Dedifferentiated amniotic fluid mesenchymal stem cell (primary cell): ENCODE results near the gene SLC6A8.
"Not testable (repeated sequence)": the region's sequence is repeated elsewhere in the genome, so short reads cannot be mapped to it uniquely, and the experiment has no call there.

ENCODE experiments used
- DNase-seq: peaks from one replicate; pipeline ENCODE4 v3.0.0-alpha.2; 2016; ENCODE audit errors: extremely low spot score

Gene SLC6A8

DNA sequence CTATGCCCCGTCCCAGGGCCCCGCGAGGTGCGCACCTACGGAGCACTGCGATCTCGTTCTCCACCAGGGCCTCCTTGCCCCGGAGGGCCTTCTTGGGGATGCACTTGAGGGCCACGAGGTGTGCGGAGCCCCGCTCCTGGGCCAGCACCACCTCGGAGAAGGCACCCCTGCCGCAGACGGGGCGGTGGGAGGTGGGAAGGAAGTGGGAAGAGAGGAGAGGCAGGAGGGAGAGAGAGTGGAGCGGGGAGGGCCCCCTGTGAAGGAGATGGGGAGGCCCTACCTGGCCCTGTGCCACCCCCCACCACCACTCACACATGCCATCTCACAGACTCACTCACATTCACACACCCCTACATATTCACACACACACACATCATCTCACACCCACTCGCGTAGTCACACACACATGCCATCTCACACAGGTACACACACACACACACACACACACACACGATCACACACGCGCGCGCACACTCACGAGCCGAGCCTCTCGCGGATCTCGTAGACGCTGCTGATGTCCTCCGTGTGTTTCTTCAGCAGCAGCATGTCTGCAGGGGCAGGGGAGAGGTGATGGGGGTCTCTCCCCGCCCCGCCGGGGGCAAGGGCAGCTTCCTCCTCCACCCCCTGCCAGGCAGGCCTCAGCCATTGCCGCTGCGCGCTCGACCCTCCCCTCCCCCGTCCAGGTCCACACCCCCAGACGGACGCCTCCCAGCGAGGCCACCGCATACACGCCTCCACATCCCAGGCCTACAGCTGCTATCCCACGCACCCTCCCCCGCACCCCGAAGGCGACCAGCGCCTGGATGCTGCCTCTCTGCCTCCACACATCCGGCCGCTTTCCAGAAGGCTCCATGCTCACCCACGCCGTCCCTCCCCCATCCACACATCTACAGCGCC is 14.9 kb upstream of the SLC6A8 start:
- no peak for DNase-seq

DNA sequence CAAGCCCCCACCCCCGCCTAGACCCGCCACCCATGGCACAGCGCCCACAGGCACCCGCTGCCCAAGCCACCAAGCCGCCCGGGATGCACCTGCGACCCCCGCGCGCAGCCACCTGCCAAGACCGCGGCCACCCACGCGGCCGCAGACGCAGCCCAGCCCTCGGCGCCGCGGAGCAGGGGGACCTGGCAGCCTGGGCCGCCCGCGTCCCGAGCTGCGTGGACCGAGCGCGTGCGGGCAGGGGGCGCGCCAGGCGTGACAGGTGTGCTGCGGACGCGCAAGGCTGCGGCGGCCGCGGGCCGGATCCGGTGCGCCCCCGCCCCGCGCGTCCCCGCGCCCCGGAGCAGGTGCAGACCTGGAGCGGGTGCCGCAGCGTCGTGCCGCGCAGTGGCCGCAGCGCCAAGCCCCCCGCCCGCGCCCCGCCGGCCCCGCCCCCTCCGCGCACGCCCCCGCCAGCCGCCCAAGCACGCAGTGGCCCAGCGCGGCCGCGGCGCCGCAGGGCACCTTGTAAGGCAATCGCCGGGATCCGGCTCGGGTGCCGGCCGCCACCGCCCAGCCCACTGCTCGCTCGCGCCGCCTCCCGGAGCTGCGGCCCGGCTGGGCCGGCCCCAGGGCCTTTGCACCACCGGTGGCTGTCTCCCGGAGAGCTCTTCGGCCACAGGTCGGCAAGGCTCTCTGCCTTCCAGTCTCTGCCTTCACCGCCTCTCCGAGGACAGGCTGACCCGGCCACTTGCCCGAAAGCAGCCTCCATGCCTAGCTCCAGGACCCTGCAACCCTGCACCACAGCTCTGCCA is 14.1 kb upstream of the SLC6A8 start, which contains the start of gene PNCK:
TSS of gene PNCK (minus strand) at position 386 of the 791 bp plus-strand sequence. CDS start 737 bp downstream, outside the sequence.
- no peak for DNase-seq

DNA sequence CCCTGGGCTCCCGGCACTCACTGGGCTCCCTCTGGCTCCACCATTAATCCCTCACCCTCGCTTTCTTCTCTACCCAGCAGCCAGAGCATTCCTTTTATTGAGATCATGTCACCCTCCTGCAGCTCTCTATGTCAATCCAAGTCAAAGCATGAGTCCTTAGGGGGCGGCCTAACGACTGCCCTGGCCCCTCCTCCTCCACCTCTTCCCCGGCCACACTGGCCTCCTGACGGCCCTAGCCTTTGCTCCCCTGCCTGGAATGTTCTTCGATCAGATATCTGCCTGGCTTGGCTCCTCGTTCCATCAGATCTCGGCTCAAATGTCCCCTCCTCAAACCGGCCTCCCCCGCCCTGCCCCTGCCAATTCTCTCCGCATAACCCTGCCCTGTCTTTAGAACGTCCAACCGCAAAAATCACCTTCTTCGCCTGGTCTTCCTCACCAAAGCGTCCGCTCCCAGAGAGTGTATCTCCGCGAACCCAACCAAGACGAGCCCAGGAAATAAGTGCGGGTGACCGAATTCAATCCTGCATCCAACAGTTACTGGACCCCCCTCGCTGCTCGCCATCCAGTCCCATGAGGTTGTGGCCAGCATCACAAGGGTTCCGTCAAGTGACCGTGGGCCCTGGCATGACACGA is 13.4 kb upstream of the SLC6A8 start:
- DNase-seq, result no peak

DNA sequence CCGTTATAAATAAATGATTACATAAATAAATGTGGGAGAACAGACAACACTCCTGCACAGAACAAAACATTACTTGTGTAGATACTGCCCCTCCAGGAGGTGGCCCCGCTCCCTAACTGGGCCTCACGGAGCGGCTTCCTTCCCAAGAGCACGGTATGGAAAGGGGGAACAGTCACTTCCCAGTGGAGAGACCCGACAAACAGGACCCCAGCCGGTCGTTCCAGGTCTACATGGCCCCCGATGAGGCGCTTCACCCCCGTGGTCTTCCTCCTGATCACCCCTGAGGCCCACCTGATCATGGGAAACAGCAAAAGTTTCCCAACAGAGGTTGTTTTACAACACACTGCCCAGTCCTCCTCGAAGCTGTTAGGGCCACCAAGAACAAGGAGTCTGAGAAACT is 6.6 kb upstream of the SLC6A8 start:
- no peak for DNase-seq

DNA sequence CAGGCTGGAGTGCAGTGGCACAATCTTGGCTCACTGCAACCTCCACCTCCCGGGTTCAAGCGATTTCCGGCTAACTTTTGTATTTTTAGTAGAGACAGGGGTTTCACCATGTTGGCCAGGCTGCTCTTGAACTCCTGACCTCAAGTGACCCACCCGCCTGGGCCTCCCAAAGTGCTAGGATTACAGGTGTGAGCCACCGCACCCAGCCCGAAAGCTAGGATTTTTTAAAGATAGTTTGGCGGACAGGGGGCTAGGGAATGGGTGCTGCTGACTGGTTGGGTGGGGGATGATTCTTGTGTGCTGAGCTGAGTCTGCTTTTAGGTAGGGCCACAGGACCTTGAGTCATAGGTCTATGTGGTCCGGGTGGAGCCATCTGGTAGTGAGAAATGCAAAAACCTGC is 4.2 kb upstream of the SLC6A8 start:
- not testable (repeated sequence) for DNase-seq

DNA sequence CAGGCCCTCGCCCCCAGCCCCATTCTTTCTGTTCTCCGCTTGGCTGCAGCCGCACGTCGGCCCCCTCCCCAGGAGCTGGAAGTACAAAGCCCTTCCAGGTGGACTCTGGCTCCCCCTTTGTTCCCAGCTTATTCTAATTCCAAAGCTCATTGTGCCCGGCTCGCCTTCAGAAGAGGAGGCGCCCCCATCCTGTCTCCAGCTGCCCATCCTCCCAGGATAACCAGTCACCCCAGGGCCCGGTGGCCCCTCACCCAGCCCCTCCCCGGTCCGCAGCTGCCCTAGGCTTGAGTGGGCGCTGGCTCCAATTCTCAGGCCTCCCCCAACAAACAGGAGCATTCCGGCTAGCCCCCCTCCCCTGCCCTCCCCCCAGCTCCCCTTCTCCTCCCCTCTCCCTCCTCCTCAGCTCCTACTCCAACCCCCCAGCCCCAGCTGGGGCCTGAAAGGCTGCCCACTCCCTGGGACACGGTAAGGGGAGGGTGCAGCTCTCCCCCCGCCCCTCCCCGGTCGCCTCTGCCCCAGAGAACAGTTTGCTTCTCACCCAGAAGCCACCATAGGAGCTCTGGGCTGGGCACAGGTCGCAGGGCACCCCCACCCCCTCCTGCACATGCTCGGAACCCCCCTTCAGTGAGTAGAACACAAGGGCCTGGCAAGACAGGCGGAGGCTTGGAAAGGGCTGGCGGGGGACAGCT is 3.1 kb upstream of the SLC6A8 start:
- DNase-seq, result no peak

DNA sequence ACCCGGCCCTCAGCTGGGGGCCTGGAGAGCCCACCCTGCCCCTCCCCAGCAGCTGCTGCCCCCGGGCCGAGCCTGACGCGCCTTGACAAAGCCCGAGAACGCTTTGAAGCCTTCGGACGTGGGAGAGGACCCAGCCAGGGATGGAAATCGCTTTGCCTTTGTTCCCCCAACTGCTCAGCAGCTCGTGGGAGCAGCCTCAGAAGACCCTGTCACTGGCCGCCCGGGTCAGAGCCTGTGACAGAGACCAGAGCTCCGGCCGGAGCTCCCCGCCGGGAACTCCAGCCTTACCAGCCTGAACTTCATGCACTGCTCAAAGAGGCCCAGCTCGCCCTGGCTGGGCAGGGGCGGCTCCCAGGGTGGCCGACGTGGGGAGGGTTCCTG is 2.6 kb upstream of the SLC6A8 start:
- no peak for DNase-seq

DNA sequence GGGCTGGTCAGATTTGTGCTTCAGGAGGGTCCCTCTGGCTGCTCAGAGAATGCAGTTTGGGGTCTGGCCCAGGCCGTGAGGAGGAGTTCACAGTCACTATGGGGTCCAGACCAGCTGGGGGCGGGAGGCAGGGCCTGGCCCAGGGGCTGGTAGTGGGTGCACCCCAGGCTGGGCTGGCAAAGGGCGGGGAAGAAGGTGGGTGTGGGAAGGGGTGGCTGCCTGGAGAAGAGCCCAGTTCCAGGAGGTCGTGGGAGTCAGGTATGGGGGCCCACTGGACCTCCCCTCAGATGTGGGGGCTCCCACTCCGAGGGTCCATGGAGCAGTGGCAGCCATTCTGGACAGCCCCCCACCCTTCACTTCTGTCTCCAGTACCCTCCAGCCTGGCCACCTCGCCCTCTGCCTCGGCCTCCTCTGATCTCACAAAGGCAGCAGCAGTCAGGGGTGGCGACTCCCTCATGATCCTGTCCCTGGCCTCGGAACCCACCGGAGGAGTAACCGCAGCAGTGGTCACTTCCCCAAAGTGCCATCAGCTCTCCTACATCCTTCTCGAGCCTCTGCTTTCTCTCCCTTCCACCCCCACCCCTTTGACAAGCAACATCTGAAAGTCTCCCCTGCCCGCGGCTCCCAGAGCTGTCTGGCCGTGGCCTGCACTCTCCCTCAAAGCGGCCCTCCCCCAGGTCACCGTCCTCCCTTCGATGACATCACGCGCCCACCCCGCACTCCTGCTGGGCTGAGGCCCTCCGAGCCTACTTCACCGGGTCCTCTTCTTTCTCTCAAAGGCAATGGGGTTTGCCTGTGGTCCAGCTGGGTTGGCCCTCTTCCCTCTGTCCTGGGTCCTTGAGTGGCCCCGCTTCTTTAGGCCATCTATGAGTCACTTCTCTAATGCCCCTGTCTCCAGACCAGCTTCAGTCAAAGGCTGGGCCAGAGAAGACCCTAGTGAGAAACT is 1.7 kb upstream of the SLC6A8 start:
- DNase-seq, result no peak

DNA sequence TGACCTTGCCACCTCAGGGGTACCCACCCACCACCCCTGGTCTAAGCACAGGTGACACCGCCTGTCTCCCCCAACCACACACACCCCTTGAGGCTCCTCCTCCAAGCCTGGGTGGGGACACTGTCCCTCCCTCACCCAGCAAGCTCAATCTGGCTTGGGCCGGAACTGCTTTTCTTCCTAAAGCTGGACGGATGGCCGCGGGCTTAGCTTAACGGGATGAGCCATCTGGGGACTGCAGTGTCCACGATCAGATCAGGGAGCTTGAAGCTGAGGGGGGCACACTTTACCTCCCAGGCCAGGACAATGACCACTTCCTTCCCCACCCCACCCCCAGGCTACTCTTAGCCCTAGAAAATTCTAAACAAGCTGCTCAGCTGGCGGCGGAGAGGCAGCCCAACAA is 1.0 kb upstream of the SLC6A8 start:
- DNase-seq, result no peak

DNA sequence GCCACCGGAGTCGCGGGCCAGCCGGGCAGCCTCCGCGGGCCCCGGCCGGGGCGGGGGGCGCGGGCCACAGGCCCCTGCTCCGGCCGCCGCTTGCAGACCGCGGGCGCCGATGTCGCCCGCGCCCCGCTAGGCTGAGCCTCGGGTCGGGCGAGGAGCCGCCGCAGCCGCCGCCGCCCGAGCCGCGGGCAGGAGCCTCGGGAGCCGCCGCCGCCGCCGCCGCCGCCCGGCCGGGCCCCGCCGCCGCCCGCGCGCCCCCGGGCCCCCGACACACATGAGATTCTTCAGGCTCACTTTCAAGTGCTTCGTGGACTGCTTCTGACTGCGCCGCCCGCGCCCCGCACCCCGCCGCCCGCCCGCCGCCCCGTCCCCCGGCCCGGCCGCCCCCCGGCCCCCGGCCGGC is 345 bp downstream of the SLC6A8 start:
- no peak for DNase-seq

DNA sequence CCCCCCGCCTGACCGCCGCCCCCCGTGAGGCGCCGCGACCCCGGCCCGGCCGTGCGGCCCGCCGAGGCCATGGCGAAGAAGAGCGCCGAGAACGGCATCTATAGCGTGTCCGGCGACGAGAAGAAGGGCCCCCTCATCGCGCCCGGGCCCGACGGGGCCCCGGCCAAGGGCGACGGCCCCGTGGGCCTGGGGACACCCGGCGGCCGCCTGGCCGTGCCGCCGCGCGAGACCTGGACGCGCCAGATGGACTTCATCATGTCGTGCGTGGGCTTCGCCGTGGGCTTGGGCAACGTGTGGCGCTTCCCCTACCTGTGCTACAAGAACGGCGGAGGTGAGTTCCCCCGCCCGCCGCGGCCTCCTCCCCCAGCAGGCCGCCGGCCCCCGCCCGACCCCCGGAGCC is 780 bp downstream of the SLC6A8 start:
- no peak for DNase-seq

DNA sequence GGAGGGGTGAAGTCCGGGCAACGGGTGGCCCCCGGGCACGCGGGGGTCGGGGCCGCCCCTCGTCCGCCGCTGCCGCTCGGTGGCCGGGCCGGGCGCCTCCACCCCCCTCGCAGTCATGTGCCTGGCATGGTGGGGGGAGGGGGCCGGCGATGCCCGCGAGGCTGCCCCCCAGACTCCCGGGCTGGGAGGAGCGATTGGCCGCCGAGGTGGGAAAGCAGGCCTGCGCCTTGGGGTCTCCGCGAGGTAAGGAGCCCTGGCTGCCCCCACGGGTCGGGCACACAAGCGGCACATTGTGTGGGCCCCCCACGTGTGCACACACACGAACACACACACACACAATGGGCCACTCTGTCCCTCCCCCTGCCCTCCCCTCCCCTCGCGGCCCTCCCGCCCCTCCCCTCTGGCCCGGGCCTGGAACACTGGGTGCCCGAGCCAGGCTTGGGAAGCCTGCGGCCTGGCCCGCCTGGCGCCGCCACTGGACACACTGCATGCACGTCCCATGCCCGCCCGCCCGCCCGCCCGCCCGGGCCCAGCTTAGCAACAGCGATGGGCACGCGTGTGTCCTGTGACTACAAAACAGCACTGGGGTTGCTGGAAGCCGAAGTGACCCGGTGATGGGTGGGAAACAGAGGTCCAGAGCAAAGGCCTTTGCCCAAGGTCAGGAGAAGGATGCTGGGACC is 1.3 kb downstream of the SLC6A8 start:
- no peak for DNase-seq

DNA sequence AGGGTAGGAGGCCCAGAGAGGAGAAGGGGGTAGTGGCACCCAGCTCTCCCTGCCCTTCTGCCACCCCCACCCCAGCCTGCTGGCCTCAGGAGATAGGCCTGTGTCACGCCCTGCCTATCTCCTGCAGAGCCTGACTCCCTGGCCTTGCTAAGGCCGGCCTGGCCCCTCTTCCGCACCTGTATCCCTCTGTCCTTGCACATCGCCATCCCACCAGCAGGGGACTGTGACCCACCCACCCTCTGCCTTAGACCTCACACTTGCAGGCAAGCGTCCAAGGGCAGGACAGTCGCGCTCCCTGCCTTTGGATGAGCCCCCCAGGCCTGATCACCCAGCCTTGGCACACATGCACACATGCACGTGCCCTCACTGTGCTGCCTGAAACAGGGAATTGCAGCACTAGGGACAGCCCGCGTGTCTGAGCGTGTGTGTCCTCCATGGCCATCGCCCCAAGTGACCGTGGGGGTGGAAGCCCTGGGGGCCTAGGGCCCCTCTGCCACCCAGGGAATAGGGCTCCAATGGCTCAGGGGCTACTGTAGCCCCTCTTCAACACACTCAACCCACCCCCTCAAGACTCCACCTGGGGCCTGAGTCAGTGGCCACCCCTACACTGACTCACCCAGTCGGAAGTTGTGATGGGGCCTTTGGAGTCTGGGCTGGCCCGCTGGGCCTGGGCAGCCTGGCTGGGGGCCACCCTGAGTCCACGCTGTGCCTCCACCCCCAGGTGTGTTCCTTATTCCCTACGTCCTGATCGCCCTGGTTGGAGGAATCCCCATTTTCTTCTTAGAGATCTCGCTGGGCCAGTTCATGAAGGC is 2.1 kb downstream of the SLC6A8 start:
- no peak for DNase-seq

DNA sequence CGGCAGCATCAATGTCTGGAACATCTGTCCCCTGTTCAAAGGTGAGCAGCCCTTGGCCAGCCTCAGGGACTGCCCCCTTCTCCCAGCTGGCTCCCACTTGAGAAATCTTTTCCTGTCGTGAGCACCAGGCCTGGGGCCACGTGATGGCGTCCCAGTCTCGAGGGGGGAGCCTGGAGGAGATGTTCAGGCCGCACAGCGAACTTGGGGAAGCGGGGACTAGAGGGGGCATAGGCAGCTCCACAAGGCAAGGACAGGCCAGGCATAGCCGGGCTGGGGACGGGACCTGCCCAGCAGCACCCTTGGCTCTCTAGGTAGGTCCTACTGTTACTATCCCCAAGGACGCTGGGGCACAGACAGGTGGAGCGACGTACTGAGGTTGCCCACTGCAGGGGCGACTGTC is 2.7 kb downstream of the SLC6A8 start:
- no peak for DNase-seq

DNA sequence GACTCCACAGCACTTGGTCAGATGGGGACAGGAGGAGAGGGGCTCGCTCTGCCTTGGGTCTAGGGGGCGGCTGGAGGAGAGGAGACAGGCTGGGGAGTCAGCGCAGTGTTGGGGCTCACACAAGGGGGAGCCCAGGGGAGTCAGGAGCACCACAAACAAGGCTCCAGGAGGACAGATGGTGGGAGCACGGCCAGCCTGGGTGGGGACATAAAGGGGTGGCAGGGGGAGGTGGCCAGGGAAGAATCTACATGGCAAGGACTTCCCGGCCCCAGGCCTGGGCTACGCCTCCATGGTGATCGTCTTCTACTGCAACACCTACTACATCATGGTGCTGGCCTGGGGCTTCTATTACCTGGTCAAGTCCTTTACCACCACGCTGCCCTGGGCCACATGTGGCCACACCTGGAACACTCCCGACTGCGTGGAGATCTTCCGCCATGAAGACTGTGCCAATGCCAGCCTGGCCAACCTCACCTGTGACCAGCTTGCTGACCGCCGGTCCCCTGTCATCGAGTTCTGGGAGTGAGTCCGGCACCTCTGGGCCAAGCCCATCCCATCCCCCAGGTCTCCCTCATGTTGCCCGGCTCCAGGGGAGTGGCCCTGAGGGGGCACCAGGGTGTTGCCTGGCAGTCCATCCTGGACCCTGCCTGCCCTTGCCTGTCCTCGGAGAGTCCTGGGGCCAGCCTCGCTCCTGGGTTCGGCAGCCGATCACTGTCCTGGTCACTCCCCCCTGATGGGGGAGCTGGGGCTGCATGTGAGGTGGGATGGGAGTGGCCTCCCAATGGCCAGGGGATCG is 3.5 kb downstream of the SLC6A8 start:
- DNase-seq, result not testable (repeated sequence)

DNA sequence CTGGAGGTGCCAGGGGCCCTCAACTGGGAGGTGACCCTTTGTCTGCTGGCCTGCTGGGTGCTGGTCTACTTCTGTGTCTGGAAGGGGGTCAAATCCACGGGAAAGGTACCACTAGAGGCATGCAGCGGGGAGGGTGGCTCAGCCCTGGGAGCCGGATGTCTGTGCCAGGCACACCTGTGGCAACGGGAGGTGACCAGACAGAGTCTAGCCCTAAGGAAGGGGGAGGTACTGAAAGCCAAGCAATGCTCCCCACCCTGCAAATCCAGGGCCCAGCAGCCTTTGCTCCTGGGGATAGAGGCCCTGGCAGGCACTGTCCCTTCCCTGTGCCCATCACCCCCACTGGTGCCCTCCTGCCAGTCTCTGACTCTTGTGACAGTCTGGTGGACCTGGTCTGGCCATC is 4.3 kb downstream of the SLC6A8 start:
- no peak for DNase-seq

DNA sequence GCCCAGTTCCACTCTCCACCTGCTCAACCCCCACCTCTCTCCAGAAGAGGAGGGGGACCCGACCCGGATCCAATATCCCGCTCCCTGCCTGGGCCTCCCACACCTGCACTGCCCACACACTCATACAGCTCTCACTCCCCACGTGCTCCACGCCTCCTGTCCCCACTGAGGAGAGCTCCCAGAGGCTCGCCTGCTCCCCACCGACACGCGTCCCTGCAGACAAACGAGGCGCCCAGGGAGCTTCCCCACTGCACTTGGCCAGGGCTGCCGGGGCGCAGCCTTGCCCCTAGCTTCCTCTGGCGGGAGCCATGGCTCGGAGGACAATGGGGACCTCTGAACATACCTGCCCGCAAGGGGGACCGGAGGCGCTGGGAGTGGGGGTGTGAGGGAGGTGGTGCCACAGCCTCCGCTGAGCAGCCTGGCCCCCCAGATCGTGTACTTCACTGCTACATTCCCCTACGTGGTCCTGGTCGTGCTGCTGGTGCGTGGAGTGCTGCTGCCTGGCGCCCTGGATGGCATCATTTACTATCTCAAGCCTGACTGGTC is 5.0 kb downstream of the SLC6A8 start:
- DNase-seq, result no peak
